Smooth muscle cell (in vitro differentiated cells): Measurements from ENCODE around the gene CHCHD6. TPM values are rescaled to one million over a fixed set of nuclear protein-coding genes. Genes with fewer than 3 reads are reported as not detected.

Experiments used
- DNase-seq: peaks from one replicate; lab custom pipeline; 2025; ENCODE audit not compliant: unreplicated experiment; lab: John Stamatoyannopoulos, UW
- H2AFZ ChIP-seq: fragments of 200-600 bp; sonication (generic); 2 replicates; pipeline ENCODE4 v1.6.0; 2016; ENCODE audit warnings: antibody characterized with exemption, low read depth, mild to moderate bottlenecking
- H3F3A ChIP-seq: fragments of 200-600 bp; sonication (generic); 2 replicates; pipeline ENCODE4 v1.6.0; 2017; ENCODE audit warnings: antibody characterized with exemption, low read depth
- H3K27ac ChIP-seq: fragments of 200-600 bp; sonication (generic); 2 replicates; pipeline ENCODE4 v1.5.1; 2016; ENCODE audit warnings: low read depth, mild to moderate bottlenecking
- H3K27me3 ChIP-seq: fragments of 200-600 bp; sonication (generic); 2 replicates; pipeline ENCODE4 v1.6.1; 2016; ENCODE audit warnings: low read depth, mild to moderate bottlenecking
- H3K36me3 ChIP-seq: fragments of 200-600 bp; sonication (generic); 2 replicates; pipeline ENCODE4 v1.5.1; 2016; ENCODE audit warnings: low read depth
- H3K4me1 ChIP-seq: fragments of 200-600 bp; sonication (generic); 2 replicates; pipeline ENCODE4 v1.5.1; 2016; ENCODE audit warnings: low read depth
- H3K4me2 ChIP-seq: fragments of 200-600 bp; sonication (generic); 2 replicates; pipeline ENCODE4 v1.6.0; 2016; ENCODE audit warnings: mild to moderate bottlenecking
- H3K4me3 ChIP-seq: fragments of 200-600 bp; sonication (generic); 2 replicates; pipeline ENCODE4 v1.5.1; 2016; ENCODE audit warnings: mild to moderate bottlenecking
- H3K79me2 ChIP-seq: fragments of 200-600 bp; sonication (generic); 2 replicates; pipeline ENCODE4 v1.6.0; 2016; ENCODE audit warnings: low read depth, mild to moderate bottlenecking
- H3K9ac ChIP-seq: fragments of 200-600 bp; sonication (generic); 2 replicates; pipeline ENCODE4 v1.6.0; 2016; ENCODE audit warnings: low read depth
- H3K9me3 ChIP-seq: fragments of 200-600 bp; sonication (generic); replicated peaks from 2 replicates; pipeline ENCODE4 v1.5.1; 2016; ENCODE audit warnings: low read depth
- H4K20me1 ChIP-seq: fragments of 200-600 bp; sonication (generic); 2 replicates; pipeline ENCODE4 v1.6.0; 2016; ENCODE audit warnings: low read depth
- WGBS: methylation state at CpG from one replicate; pipeline ENCODE4 v1.1.7; 2016; ENCODE audit warnings: low lambda C conversion rate; 5-methylcytosine and 5-hydroxymethylcytosine counted together
- polyA plus RNA-seq: library from polyadenylated mRNA; unstranded; fragments of >200 nt; fragmentation: Nextera tagmentation; extraction: Ambion mirVana; gene quantifications from 2 replicates; pipeline ENCODE4 v1.2.1, GENCODE V29; 2016
- total RNA-seq: library from RNA; depleted of rRNA; stranded (reverse); fragments of >200 nt; gene quantifications from 2 replicates; pipeline ENCODE4 v1.2.3, GENCODE V29; 2014
- TF ChIP-seq, protein P1 (sequence below): fragments of 200-600 bp; sonication (generic); IDR thresholded peaks from 2 replicates; pipeline ENCODE4 v1.5.1; 2017; ENCODE audit warnings: borderline replicate concordance, mild to moderate bottlenecking, antibody characterized with exemption; ENCODE audit not compliant: insufficient read depth, poor library complexity, severe bottlenecking

The CHCHD6 gene
- total and polyA plus RNA-seq, 2 experiments from 2014 or later: 6.7 to 27.2 TPM

DNA sequence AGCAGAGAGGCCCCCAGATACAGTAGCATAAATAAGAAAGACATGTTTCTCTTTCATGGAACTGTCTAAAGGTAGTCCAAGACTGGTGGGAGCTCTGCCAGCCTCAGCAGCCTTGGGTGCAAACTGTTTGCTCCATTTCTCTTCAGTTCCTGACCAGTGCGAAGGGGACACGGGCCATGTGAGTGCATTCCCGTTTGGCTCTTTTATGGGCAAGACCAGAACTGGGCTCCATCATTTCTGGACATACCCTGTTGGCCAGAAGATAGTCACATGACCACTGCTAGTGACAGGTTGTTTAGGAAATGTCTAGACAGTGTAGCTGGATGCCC, 45.5 kb downstream of the CHCHD6 start:
- H3F3A ChIP-seq: no peaks in the 10 kb centered on the region
- H3K27ac ChIP-seq: no peak overlapping the region
- DNase-seq: no peak
- no peak overlapping the region for H2AFZ ChIP-seq
- 94% methylated on average over 3 of the region's 3 CpGs for WGBS
- H3K36me3 ChIP-seq: no peaks in the 10 kb centered on the region
- no peak overlapping the region for H3K9ac ChIP-seq
- H3K4me1 ChIP-seq: peaks cover 12% of the 10 kb centered on the region
- H4K20me1 ChIP-seq: no peaks in the 10 kb centered on the region
- no peaks in the 10 kb centered on the region for H3K27me3 ChIP-seq
- no peak overlapping the region for H3K4me3 ChIP-seq
- H3K9me3 ChIP-seq: no peaks in the 10 kb centered on the region
- no peaks in the 10 kb centered on the region for H3K79me2 ChIP-seq
- no peak overlapping the region for H3K4me2 ChIP-seq
- TF ChIP-seq, protein P1, sequence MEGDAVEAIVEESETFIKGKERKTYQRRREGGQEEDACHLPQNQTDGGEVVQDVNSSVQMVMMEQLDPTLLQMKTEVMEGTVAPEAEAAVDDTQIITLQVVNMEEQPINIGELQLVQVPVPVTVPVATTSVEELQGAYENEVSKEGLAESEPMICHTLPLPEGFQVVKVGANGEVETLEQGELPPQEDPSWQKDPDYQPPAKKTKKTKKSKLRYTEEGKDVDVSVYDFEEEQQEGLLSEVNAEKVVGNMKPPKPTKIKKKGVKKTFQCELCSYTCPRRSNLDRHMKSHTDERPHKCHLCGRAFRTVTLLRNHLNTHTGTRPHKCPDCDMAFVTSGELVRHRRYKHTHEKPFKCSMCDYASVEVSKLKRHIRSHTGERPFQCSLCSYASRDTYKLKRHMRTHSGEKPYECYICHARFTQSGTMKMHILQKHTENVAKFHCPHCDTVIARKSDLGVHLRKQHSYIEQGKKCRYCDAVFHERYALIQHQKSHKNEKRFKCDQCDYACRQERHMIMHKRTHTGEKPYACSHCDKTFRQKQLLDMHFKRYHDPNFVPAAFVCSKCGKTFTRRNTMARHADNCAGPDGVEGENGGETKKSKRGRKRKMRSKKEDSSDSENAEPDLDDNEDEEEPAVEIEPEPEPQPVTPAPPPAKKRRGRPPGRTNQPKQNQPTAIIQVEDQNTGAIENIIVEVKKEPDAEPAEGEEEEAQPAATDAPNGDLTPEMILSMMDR: no peak

DNA sequence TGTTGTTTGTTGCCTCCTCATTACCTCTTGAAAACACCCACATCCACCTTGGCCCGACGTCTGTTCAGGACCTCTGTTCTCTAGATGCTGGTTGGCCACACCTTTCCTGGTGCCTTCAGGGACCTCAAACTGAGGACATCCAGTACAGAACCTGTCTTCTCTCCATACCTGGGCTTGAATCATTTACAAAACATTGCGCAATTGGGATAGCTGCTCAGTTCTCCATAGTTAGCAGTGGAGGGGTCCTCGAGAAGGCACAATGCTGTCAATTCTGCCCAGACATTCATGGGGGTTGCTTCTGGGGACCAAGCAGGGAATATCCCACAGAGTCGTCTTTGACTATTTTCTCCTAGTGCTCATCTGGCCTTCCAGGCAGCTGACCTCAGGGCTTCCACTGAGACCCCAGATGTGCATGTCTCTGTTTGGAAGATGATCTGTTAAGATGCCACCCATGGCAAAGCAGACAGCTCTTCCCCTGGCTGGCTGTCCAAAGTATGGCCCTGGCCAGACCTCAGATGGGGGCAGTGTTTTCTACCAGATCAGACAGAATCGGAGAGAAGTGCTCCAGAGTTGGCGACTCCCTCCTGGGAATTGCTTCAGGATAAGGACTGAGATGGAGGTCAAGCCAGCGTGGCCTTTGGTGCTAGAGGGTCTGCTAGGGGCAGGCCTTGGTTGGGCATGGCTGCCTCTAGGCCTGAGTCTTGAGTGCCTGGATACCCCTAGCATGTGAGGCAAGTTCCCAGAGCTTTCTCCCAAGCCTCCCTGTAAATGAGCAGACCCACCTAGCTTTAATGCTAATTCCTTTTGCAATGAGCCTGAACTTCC, 46.1 kb downstream of the CHCHD6 start:
- no peaks in the 10 kb centered on the region for H4K20me1 ChIP-seq
- no peak overlapping the region for H3K4me3 ChIP-seq
- no peak for DNase-seq
- no peak overlapping the region for H3K4me2 ChIP-seq
- H3K4me1 ChIP-seq: peaks cover 12% of the 10 kb centered on the region
- TF ChIP-seq, protein P1: no peak
- 96% methylated on average over 8 of the region's 8 CpGs for WGBS
- no peaks in the 10 kb centered on the region for H3K79me2 ChIP-seq
- H3K36me3 ChIP-seq: no peaks in the 10 kb centered on the region
- no peak overlapping the region for H3K27ac ChIP-seq
- no peaks in the 10 kb centered on the region for H3F3A ChIP-seq
- H3K9me3 ChIP-seq: no peaks in the 10 kb centered on the region
- no peak overlapping the region for H2AFZ ChIP-seq
- no peak overlapping the region for H3K9ac ChIP-seq
- no peaks in the 10 kb centered on the region for H3K27me3 ChIP-seq

DNA sequence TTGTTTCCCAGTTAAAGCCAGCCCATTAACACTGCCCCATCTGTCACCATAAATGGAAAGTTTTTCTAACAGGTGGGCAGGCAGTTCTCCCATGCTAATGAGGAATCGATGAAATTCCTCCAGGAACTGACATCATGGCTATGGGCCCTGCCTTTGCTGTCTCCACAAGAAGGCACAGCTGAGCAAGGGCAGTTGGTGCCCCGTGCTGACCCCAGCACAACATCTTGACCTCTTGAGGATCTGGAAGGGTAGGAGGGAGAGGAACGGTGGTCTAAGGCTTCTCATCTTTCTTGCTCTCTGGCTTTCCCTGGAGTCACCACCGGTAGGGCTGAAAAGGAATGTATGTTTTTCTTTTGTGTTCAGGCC, 46.7 kb downstream of the CHCHD6 start:
- H3K9me3 ChIP-seq: no peaks in the 10 kb centered on the region
- no peak overlapping the region for H3K4me3 ChIP-seq
- TF ChIP-seq, protein P1: no peak
- H3K79me2 ChIP-seq: no peaks in the 10 kb centered on the region
- H3K27ac ChIP-seq: no peak overlapping the region
- no peak for DNase-seq
- H3K9ac ChIP-seq: no peak overlapping the region
- peaks cover 12% of the 10 kb centered on the region for H3K4me1 ChIP-seq
- H3K4me2 ChIP-seq: no peak overlapping the region
- no peaks in the 10 kb centered on the region for H3K27me3 ChIP-seq
- no peaks in the 10 kb centered on the region for H4K20me1 ChIP-seq
- no peaks in the 10 kb centered on the region for H3F3A ChIP-seq
- WGBS: 61% methylated on average over 4 of the region's 4 CpGs
- H2AFZ ChIP-seq: no peak overlapping the region
- no peaks in the 10 kb centered on the region for H3K36me3 ChIP-seq
